ENCODE results near the gene ABCB8.

ABCB8 gene

DNA sequence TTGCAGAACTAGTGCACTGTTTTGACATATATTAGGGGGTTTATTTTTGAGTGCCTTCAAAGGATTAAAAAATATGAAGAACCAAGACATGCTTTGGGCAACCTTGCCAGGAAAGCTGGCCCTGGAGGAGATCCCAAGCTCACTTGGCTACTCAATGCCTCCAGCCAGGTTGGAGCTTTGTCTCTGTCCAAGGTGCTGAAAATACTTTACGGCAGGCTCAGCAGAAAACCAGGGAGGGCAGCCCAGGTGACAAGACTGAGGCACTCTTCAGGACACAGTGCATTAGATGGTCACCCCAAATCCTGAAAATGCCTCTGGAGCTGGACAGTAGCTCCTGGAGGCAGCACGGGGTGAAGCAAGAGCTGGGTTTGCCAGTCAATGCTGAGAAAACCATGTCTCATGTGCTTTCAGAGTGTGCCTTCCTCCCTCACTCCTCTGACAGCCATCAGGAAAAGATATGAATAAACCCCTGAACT lies 44.3 kb upstream of the ABCB8 start (continued):
- TF ChIP-seq ZNF692 (tag by site-specific recombination; IDR thresholded peaks at IDR 0.05) (no peak), HOXD13 (CRISPR knock-in tag; IDR thresholded peaks at IDR 0.05; ENCODE audit: borderline replicate concordance) (no peak)
- TF ChIP-seq, protein P1, sequence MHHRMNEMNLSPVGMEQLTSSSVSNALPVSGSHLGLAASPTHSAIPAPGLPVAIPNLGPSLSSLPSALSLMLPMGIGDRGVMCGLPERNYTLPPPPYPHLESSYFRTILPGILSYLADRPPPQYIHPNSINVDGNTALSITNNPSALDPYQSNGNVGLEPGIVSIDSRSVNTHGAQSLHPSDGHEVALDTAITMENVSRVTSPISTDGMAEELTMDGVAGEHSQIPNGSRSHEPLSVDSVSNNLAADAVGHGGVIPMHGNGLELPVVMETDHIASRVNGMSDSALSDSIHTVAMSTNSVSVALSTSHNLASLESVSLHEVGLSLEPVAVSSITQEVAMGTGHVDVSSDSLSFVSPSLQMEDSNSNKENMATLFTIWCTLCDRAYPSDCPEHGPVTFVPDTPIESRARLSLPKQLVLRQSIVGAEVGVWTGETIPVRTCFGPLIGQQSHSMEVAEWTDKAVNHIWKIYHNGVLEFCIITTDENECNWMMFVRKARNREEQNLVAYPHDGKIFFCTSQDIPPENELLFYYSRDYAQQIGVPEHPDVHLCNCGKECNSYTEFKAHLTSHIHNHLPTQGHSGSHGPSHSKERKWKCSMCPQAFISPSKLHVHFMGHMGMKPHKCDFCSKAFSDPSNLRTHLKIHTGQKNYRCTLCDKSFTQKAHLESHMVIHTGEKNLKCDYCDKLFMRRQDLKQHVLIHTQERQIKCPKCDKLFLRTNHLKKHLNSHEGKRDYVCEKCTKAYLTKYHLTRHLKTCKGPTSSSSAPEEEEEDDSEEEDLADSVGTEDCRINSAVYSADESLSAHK (tag by site-specific recombination; IDR thresholded peaks at IDR 0.05), result no peak

DNA sequence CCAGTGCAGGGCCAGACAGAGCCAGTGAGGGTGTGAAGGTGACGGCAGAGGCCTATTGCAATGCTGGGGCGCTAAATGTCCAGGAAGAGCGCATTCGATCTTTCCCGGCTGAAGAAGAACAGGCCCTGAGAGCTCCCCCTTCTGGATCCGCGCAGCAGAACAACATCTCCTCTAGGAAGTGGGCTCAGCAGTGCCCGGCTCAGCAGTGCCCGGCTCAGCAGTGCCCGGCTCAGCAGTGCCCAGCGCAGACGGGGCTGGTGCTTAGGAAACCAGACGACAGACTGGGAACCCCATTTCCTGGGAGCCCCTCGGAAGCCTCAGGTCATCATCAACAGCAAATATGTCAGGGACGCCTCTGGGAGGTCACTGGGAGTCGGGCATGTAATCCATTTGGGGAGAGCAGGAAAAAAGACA lies 42.1 kb upstream of the ABCB8 start:
- no peaks in the 10 kb centered on the region for H3K9me3 ChIP-seq (ENCODE audit: control insufficient read depth, insufficient read depth, low read depth, low read length)
- POLR2A ChIA-PET, result no interaction called here
- no peaks in the 10 kb centered on the region for H3K4me1 ChIP-seq (ENCODE audit: control insufficient read depth, insufficient read depth, low read length)
- TF ChIP-seq ZNF654 (tag by site-specific recombination; IDR thresholded peaks at IDR 0.05; ENCODE audit: low read depth), result peak; percentile 47
- TF ChIP-seq CTCF (tag by site-specific recombination; IDR thresholded peaks at IDR 0.05), result peak; percentile 60
- TF ChIP-seq ZBTB8A (tag by site-specific recombination; IDR thresholded peaks at IDR 0.05), result peak; percentile 89
- no peak for TF ChIP-seq WT1 (tag by site-specific recombination; IDR thresholded peaks at IDR 0.05)
- no peak overlapping the region for H3K27ac ChIP-seq (ENCODE audit: extremely low read depth, low read depth, low read length)
- no peaks in the 10 kb centered on the region for H3K36me3 ChIP-seq (ENCODE audit: control insufficient read depth in 2 of 2, insufficient read depth in 1 of 2, low read length in 2 of 2)
- no peak overlapping the region for H3K4me3 ChIP-seq (ENCODE audit: low read depth, low read length)
- CTCF ChIA-PET, result interaction anchor here (0.5 to 6.2 kb wide), 34 partner anchors 9 to 293 kb away, joined by 3 to 124 read pairs (median 3); no protein-coding TSS in a partner anchor

DNA sequence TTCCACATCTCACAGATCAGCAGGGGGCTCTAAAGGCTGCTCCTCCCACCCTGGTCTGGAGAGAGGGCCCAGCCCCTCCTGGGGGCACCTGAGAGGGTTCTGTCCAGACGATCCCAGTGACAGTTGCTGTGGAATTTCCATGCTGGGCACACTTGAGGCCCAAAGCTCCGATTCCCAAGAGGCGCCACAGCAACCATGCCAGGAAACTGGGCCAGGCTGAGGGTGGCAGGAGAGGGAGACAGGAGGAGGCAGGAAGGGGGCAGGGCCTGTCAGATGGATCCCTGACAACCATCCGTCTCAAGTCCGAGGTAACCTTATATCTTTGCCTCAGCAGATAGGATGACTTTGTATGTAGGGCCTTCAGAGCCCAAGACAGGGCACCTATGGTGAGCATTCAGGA lies 41.7 kb upstream of the ABCB8 start:
- POLR2A ChIA-PET, result no interaction called here
- Histone ChIP-seq H3K4me1 (ENCODE audit: control insufficient read depth, insufficient read depth, low read length) (no peaks in the 10 kb centered on the region), H3K9me3 (ENCODE audit: control insufficient read depth, insufficient read depth, low read depth, low read length) (no peaks in the 10 kb centered on the region), H3K4me3 (ENCODE audit: low read depth, low read length) (no peak overlapping the region), H3K36me3 (ENCODE audit: control insufficient read depth in 2 of 2, insufficient read depth in 1 of 2, low read length in 2 of 2) (no peaks in the 10 kb centered on the region), H3K27ac (ENCODE audit: extremely low read depth, low read depth, low read length) (no peak overlapping the region)
- CTCF ChIA-PET, result interaction anchor here (0.6 to 6.2 kb wide), 17 partner anchors 10 to 238 kb away, joined by 3 to 124 read pairs (median 3); no protein-coding TSS in a partner anchor
- TF ChIP-seq ZNF549 (tag by site-specific recombination; IDR thresholded peaks at IDR 0.05) (no peak), ZNF121 (tag by site-specific recombination; IDR thresholded peaks at IDR 0.05) (no peak)
- TF ChIP-seq, protein P2, sequence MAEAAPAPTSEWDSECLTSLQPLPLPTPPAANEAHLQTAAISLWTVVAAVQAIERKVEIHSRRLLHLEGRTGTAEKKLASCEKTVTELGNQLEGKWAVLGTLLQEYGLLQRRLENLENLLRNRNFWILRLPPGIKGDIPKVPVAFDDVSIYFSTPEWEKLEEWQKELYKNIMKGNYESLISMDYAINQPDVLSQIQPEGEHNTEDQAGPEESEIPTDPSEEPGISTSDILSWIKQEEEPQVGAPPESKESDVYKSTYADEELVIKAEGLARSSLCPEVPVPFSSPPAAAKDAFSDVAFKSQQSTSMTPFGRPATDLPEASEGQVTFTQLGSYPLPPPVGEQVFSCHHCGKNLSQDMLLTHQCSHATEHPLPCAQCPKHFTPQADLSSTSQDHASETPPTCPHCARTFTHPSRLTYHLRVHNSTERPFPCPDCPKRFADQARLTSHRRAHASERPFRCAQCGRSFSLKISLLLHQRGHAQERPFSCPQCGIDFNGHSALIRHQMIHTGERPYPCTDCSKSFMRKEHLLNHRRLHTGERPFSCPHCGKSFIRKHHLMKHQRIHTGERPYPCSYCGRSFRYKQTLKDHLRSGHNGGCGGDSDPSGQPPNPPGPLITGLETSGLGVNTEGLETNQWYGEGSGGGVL (tag by site-specific recombination; IDR thresholded peaks at IDR 0.05), result no peak

Data from HEK293 (cell line).